AG20443 (cell line): ENCODE measurements around the gene NR5A1.

Source experiments
- DNase-seq: peaks from one replicate; pipeline ENCODE4 v3.0.0; 2012; ENCODE audit warnings: low spot score, mixed read lengths

Gene NR5A1

DNA sequence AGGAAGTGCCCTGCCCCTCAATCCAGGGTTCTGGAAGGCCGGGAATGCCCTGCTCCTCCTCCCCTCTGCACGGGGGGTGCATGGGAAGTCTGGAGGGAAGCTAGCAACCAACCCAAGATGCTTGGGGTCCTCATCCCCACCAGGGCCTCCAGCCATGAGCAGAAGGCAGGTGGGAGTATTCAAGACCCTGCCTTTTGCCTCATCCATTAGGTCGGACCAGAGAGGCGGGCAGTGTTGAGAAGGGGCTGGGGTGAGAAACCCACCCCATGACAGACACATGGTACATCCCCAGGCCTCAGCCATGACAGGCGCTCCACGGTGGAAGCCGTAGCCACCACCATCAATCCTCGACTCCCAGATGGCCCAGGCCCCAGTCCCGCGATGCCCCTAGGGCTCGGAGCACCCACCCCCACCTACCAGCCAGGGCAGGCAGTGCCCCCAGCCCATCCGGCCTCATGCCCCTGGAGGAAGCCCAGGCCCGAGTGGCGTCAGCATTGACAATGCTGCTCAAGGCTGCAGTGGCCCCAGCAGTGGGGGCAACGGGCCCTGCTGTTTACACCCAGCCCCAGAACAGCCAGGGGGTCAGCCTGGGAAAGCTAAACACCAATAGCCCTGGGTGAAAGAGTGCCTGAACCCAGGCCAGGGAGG is 8.6 kb downstream of the NR5A1 start:
- no peak for DNase-seq

GRCh38 chr9:124498040-124498439 is 9.2 kb downstream of the NR5A1 start:
- no peak for DNase-seq

- no peak for DNase-seq
Observed at GRCh38 chr9:124497441-124497840, 9.8 kb downstream of the NR5A1 start.

GRCh38 chr9:124496463-124496862 is 10.7 kb downstream of the NR5A1 start:
- no peak for DNase-seq

- no peak for DNase-seq
Observed at GRCh38 chr9:124496075-124496449, 11.1 kb downstream of the NR5A1 start.

GRCh38 chr9:124495126-124496074 is 11.8 kb downstream of the NR5A1 start:
- DNase-seq = no peak

GRCh38 chr9:124493794-124494479 is 13.3 kb downstream of the NR5A1 start:
- no peak for DNase-seq

DNA sequence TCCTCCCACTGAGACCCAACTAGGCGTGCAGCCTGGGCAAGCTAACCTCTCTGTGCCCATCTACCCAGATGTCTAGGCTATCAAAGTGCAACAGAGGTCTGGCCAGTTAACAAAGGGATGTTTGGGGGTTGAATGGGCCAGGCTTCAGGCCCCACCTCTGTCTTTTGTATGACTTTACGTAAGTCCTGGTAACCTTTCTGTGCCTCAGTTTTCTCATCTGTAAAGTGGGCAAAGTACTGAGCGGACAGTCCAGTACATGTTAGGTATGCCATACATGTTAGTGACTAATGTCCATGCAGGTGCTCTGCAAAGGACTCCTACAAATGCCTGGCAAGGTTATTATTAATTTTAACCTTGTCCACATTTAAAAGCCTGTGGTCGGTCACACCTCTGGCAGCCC is 14.0 kb downstream of the NR5A1 start:
- no peak for DNase-seq

GRCh38 chr9:124492818-124493217 is 14.4 kb downstream of the NR5A1 start:
- no peak for DNase-seq

DNA sequence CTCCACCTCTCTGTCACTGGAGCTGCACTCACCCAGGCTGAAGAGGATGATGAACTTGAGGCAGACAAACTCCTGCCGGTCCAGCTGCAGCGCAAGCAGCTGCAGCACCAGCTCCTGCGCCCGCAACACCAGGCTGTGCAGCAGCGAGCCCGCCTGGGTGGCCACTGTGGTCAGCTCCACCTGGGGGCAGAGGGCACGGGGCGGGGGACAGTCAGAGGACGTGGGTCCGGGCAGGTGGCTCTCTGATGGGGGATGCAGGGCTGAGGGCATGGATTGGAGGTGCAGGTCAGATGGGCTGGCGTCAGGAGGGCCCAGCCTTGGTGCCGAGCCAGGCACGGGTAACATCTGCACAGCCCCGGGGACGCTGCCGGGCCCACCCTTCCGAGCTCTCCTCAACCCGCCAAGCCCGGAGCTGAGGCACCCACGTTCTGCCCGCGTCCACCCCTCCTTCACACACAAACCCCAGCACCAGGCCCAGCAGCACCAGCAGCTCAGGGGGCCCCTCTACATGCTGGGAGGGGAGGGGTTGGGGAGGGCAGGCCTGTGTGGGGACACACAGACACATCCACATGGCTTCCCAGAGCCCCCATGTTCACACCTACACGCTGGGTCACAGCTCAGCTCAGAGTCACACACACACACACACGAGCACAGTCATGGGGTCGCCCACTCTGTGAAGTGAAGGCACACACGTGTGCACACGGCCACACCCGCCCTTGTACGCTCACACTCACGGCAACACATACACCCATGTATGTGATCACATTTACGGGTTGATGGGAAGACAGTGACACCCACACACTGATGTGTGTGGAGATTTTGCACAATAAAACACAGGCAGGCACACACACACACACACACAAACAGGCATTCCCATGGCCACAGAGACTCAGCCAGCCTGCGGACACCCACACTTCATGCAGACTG is 15.9 kb downstream of the NR5A1 start:
- no peak for DNase-seq

GRCh38 chr9:124490004-124490403 is 17.2 kb downstream of the NR5A1 start:
- no peak for DNase-seq

GRCh38 chr9:124489222-124489621 is 18.0 kb downstream of the NR5A1 start:
- DNase-seq = peak; percentile 71

DNA sequence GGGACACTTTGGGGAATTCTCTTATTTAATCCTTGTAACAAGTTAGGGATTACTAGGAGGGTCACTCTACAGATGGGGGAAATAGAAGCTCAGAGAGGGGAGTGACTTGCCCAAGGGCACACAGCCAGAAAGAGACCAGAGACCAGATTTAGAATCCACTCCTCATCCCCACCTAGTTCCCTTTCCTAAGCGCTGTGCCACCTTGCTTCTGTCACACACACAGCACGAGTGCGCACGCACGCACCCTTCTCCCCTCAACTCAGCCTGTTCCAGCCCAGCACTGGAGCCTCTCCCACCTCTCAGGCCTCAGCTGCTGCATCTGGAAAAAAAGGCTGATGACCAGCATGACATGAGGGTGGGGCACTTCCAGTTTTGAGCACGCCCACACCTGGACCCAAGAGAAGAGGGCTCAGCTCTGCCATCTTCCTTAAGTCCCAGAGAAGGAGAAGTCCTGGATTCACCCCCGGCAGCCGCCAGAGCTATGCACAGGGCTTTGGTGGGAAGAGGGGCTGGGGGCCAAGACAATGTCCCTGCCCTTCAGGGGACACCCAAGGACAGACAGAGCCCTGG is 18.5 kb downstream of the NR5A1 start:
- no peak for DNase-seq

- no peak for DNase-seq
Observed at GRCh38 chr9:124487260-124488182, 19.7 kb downstream of the NR5A1 start.

- DNase-seq = no peak
Observed at GRCh38 chr9:124486778-124487259, 20.4 kb downstream of the NR5A1 start.

DNA sequence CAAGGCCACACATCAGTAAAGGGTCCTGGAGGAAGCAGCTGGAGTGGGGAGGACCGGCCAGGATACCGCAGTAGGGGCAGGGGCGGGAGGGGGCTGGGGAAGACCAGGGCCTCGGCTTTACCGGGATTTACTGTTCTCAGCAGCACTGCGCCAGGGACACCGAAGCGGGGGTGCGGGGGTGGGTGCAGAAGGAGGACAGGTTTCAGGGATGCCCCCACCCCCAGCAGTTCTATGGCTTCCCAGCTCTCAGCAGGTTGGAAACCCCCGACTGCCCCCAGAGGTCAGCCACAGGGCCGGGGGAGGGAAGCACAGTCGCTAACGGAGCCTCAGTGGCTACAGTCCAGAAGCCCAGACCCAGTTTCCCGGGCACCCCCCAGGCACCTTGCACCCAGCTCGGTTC is 21.3 kb downstream of the NR5A1 start:
- DNase-seq = no peak

- no peak for DNase-seq
Observed at GRCh38 chr9:124485201-124485600, 22.0 kb downstream of the NR5A1 start.

DNA sequence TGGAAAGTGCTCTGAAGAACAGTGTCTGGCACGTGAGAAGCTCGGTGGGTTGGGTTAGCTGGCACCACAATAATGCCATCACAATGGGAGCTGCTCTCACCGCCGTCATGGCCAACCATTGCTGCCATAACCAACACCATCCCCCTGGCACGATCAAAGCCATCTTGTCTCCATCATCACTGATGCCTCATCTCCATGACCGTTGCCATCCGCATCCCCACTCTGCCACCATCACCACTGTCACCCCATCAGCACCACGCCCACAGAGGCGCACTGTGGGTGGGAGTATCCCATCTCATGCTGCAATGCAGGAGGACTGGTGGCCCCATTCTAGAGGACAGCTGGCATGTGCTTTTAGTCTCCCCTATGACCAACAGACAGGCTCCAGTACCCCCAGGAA is 23.7 kb downstream of the NR5A1 start:
- no peak for DNase-seq

- peak; percentile 50 for DNase-seq
Observed at GRCh38 chr9:124482431-124483031, 24.7 kb downstream of the NR5A1 start.

DNA sequence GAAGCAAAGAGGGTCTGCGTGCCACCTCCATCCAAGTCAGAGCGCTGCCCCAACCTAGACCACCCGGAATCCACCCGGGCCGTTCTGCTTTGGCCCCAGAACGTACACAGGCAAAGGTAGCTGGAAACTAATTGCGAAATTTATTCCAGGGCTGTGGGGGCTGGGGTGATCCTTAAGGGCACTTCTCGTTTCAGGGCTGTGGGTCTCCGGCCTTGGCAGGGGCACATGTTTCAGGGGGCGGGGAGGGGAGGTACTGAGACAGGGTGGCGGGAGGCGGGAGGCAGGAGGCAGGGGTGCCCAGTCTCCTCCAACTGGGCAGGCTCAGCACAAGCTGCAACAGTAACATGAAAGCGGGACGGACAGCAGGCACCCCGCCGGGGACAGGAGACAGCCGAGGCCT is 26.1 kb downstream of the NR5A1 start:
- no peak for DNase-seq
